ENCODE measurements around the gene DTNB.

DTNB gene

GRCh38 chr2:25532521-25532920, 140.9 kb downstream of the DTNB start:
- TF ChIP-seq GABPA (IDR thresholded peaks at IDR 0.05; ENCODE audit: low read depth) (no peak), SPI1 (IDR thresholded peaks at IDR 0.05; ENCODE audit: borderline replicate concordance, low read depth) (no peak), CTCF (IDR thresholded peaks at IDR 0.05; ENCODE audit: insufficient read depth, low read length) (no peak), REST (IDR thresholded peaks at IDR 0.05; ENCODE audit: insufficient replicate concordance, low read depth) (no peak), POLR2AphosphoS5 (IDR thresholded peaks at IDR 0.05; ENCODE audit: low read depth) (no peak)
- Histone ChIP-seq H3K27me3 (ENCODE audit: insufficient read depth, poor library complexity, severe bottlenecking) (no peaks in the 10 kb centered on the region), H3K27ac (replicated peaks) (no peak overlapping the region), H3K4me3 (replicated peaks; ENCODE audit: insufficient read depth, low read length) (no peak overlapping the region)
- DNase-seq (ENCODE audit: low read depth in 1 of 2, low spot score in 1 of 2): no peak

GRCh38 chr2:25529034-25529433, 144.3 kb downstream of the DTNB start:
- DNase-seq (ENCODE audit: low read depth in 1 of 2, low spot score in 1 of 2): no peak
- no peak overlapping the region for H3K4me3 ChIP-seq (replicated peaks; ENCODE audit: insufficient read depth, low read length)
- no peak overlapping the region for H3K27ac ChIP-seq (replicated peaks)
- TF ChIP-seq SPI1 (IDR thresholded peaks at IDR 0.05; ENCODE audit: borderline replicate concordance, low read depth) (no peak), GABPA (IDR thresholded peaks at IDR 0.05; ENCODE audit: low read depth) (no peak), POLR2AphosphoS5 (IDR thresholded peaks at IDR 0.05; ENCODE audit: low read depth) (no peak), CTCF (IDR thresholded peaks at IDR 0.05; ENCODE audit: insufficient read depth, low read length) (no peak), REST (IDR thresholded peaks at IDR 0.05; ENCODE audit: insufficient replicate concordance, low read depth) (no peak)
- no peaks in the 10 kb centered on the region for H3K27me3 ChIP-seq (ENCODE audit: insufficient read depth, poor library complexity, severe bottlenecking)

- no peak for TF ChIP-seq POLR2AphosphoS5 (IDR thresholded peaks at IDR 0.05; ENCODE audit: low read depth)
- no peak for TF ChIP-seq CTCF (IDR thresholded peaks at IDR 0.05; ENCODE audit: insufficient read depth, low read length)
- no peak for TF ChIP-seq REST (IDR thresholded peaks at IDR 0.05; ENCODE audit: insufficient replicate concordance, low read depth)
- no peak for TF ChIP-seq GABPA (IDR thresholded peaks at IDR 0.05; ENCODE audit: low read depth)
- no peak for TF ChIP-seq SPI1 (IDR thresholded peaks at IDR 0.05; ENCODE audit: borderline replicate concordance, low read depth)
- DNase-seq (ENCODE audit: low read depth in 1 of 2, low spot score in 1 of 2): no peak
- H3K27me3 ChIP-seq (ENCODE audit: insufficient read depth, poor library complexity, severe bottlenecking): no peaks in the 10 kb centered on the region
- no peak overlapping the region for H3K4me3 ChIP-seq (replicated peaks; ENCODE audit: insufficient read depth, low read length)
- no peak overlapping the region for H3K27ac ChIP-seq (replicated peaks)
Measured at GRCh38 chr2:25528173-25528572, 145.2 kb downstream of the DTNB start.
